ENCODE measurements around the gene PDE4D.
"Not testable (repeated sequence)": the region's sequence is repeated elsewhere in the genome, so short reads cannot be mapped to it uniquely, and the experiment has no call there.

Gene PDE4D

DNA sequence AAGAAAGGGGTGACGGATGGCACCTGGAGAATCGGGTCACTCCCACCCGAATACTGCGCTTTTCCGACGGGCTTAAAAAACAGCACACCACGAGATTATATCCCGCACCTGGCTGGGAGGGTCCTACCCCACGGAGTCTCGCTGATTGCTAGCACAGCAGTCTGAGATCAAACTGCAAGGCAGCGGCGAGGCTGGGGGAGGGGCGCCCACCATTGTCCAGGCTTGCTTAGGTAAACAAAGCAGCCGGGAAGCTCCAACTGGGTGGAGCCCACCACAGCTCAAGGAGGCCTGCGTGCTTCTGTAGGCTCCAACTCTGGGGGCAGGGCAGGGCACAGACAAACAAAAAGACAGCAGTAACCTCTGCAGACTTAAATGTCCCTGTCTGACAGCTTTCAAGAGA, 498.6 kb downstream of the PDE4D start:
- not testable (repeated sequence) for DNase-seq

DNA sequence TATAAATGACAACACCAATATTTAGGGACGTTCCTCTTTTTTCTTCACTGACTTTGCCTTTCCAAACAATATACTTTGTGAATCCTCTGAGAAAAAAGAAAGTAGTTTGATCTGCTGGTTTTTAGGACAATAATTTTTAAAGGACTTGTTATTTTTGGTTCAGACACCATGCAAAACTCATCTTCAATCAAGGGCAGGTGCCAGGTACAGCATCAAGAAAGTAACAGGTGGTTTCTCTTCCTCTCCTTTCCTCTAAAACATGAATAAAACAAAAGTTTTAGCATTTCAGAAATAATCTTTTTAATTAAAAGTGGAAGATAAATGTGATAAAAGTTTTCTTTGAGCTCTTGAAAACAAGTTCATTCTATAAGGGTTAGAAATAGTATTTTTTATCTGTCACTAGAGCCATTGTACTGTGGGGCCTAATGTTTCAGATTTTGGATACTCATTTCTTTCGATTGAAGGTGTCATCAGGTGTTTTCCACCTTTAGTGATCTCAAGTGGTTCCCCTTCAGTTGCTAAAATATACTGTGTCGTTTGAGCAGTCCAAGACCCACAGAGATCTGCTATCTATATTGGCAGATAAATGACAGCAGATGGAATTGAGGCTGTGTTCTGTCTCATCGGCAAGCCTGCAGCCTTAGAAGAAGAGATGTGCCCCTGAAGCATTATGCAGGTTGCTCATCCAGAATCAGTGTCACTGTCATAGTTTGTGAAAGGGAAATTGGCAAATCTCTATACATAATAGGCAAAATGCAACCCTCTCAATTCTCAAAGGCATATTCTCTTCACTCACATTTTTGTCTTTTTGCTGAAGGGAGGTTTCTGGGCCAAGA, 499.7 kb downstream of the PDE4D start:
- no peak for DNase-seq

DNA sequence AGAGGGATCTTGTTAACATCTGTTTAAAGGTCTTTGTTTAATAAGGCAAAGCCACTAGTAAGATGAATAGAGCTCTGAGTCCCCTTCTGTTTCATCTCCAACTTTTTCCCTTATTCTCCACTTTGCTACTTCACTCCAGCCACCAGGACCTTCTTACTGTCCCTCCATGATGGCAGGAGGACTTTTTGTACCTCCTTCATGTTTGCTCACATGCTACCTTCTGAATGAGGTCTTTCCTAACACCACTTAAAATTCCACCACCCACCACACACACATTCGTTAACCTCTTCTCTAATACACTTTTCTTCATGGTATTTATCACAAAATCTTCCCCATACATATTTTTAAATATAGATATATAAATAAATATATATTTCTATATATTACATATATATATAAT, 501.9 kb downstream of the PDE4D start:
- no peak for DNase-seq

DNA sequence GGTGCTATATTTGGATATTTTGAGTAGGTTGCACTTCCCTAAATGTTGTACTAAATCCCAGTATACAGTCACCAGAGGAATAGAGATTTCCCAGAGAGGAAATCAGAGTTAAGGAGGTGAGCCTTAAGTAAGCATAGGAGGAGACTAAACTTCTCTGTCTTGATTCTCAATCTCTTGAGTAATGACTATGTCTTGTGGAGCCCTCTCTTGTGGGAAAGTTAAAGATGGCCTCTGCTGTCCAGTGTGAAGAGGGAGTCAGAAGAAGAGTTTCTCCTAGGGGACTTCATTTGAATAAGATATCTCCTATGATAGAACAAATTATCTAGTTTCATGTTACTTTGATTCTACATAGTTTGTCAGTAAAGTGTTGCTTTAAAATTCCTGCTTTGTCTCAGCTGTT, 502.5 kb downstream of the PDE4D start:
- DNase-seq = no peak

DNA sequence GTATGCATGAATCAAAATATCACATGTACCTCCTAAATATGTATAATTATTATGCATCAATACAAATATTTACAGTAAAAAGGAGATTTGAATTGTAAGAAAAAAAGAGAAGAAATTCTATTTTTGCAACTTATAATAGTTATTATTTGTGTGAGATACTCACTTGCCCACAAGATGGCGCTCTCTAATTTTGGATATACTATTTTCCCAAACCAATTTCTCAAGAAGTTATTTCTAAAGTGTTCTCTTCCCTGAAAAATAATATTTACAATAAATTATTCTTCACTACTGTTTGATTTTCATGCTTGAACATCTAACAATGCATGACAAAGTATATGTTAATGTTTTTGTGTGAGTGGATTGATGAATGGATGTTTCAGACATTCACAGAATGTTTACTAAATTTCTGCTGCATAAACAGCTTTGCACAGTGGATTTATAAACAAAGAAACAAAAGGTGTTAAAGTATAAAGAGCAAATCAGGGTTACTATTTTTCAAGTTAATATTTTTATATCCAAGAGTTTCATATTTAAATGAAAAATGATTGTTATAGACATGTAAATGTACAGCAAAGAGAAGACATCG, 503.4 kb downstream of the PDE4D start:
- no peak for DNase-seq

DNA sequence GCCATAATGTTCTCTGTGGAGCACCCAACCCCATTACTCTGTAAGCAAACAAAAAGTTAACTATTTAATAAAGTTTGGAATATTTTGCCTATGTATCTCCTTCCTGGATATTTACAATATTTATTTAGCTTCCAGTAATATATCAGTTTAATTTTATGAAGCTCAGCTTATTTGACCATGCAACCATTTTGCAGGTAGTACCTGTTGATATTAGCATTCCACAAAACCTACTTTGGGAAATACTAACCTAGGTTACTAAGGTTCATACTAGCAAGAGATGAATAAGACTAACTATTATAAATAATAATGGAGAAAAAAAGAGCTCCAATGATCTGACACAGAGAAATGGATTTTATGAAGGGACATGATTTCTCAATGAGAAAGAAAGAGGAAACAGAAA, 506.4 kb downstream of the PDE4D start:
- no peak for DNase-seq

DNA sequence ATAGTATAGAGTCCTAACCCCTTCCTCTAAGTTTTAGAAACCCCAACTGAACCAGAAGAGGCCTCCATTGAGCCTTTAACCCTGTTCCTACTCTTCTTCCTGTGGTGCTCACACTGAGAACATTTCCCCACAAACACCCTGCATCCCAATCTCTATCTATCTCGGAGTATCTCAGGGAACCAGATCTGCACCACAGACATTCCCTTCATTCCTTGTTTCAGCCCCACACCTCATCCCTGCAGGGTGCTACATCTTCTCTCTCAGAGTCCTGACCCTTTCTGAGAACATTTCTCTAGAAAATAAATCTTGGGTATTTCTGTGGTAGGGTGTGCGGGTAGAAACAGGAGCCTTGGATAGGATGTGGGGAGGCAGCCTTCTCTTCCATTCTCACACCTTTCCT, 507.8 kb downstream of the PDE4D start:
- DNase-seq = no peak

DNA sequence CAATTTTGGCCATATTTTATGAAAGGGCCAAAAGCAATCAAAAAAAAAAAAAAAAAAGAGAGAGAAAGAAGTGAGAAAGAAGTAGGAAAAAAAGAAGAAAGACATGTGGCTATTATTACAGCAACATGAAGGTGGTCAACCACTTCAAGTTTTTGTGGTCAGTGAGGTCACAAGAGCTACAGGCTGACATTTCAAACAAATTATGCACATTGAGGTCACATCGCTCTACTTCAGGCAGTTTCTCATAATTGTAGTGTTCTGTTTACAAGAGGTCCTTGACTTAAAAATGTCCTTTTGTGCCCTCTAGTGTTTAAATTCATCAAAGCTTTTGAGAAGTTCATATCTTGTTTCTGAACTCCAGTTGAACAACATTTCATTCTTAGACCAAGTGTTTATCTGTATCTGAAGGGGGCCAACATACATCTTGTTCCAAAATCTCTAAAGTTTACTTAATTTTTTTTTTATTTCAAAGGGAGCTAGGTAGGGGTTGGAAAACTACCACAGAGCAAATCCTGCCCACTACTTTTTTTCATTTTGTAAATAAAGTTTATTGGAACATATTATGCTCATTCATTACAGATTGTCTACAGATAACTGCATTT, 513.1 kb downstream of the PDE4D start:
- no peak for DNase-seq

DNA sequence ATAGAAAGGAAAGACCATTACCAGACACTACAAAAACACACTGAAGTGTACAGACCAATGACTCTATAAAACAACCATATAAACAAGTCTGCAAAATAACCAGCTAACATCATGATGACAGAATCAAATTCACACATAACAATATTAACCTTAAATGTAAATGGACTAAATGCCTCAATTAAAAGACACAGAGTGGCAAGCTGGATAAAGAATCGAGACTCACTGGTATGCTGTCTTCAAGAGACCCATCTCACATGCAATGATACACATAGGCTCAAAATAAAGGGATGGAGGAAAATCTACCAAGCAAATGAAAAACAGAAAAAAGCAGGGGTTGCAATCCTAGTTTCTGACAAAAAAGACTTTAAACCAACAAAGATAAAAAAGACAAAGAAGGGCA, 519.5 kb downstream of the PDE4D start:
- DNase-seq = not testable (repeated sequence)

DNA sequence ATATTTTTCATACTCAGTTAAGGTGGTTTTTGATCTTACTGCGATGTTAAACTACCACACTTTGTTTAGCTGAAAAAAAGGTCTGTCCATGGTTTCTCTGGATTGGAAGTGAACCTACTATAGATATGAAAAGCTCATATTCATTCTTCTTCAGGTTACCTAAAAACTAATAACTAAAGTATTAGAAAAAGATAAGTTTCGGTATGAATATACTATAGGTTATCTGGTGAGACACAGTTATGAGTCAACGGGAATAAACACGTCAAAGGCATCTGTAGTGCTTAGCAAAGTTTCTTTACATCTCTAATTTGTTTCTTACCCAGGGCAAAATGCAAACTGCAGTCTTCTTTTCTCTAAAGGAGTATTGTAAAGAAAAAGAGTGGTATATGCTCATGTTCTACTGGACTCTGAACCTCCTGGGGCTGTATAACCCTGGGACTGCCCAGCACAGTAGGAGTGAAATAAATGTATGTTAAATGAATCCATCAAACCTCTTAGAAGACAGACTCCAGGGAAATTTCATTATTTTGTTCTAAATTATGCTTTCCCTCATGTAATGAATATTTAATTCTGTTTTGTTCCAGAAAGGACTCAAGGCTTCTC, 521.9 kb downstream of the PDE4D start:
- no peak for DNase-seq

DNA sequence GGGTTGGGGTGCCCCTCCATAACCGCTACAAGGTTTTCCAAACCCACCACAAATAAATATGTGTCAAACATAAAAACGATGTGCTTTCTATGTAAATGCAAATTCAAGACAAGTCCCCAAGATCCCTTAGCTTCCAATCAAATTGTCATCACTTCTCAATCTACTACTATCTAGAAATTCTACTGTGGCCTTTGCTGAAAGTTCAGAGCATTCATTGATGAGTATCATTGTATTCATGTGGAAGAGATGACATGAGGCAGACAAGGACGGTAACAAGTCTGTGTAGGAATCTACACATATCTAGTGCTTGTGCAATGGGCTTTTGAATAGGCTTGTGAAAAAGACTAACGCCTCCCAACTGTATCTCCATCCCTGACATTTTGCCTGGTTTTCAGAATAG, 524.6 kb downstream of the PDE4D start:
- DNase-seq = no peak

DNA sequence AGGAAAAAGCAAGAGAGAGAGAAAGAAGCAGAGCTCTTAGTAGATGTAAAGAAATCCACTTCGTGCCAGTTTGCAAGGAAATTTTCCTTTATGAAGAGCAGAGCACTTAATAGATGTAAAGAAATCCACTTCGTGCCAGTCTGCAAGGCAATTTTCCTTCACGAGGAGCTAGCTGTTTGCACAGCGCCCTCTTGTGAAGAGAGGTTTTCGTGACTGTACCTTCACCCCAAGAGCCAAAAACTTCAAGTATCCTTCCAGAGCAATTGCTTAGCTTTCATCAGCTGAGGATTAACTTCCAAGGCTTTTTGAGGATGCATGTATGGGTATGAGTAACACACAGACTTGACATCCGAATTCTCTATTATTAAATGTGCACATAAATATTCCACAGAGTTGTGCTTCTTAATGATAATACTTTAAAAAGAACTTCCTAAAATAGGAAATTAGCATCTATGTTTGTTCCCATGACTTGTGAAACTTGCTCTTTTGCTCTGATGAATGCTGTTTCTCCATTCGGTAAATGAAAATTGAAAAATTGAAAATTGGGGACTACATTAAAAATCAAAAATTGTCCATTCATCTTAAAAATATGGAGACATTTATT, 525.6 kb downstream of the PDE4D start:
- DNase-seq = peak; percentile 68

DNA sequence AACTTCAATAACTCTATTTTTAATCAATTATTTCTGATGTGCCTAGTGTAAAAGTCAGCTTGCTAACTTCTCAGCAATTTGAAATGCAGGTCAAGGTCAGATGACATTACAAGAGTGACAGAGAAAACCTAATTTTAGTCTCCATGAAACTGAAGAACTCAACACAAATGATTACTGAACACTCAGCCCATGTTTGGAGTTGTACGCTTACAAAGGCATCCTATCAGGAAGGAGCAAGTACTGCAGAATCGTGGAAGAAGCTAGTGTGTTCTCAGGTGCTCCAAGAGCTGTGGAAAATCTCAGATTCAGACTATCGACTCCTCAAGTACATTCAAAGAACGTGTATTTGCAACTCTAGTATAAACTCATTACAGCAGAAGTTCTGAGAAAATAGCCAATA, 526.7 kb downstream of the PDE4D start:
- DNase-seq = no peak

DNA sequence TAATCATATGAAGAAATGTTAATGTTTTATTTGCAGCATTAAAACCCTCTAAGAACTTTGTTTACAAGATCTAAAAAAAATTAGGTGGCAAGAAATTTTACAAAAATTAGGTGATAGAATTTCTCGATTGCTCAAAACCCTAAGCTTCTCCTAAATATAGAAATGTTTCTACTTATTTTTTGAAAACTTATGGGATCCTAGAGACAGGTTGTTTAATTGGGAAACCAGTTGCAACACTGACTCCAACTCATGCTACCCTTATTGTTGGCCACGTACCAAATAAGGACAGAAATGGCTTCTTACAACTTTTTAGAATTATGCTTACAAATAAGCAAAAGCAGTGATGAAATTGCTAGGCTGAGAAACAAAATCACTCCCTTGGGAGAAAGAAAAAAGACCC, 531.1 kb downstream of the PDE4D start:
- DNase-seq = no peak

DNA sequence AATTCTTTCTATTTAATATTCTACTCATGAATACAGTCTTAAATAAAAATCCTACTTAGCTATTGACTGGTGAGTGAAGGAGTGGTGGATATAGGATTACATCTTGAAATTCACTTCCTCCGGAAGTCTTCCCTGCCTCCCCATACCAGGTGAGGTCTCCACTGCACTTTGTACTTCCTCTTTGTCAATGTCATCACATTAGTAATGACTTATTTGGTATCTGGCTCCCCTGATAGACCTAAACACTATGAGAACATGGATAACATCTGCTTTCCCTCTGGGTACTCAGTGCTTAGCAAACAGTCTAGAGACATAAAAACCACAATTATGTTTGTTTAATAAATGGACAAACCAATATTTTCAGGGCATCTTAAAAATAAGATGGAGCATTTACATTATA, 532.1 kb downstream of the PDE4D start:
- DNase-seq = no peak

DNA sequence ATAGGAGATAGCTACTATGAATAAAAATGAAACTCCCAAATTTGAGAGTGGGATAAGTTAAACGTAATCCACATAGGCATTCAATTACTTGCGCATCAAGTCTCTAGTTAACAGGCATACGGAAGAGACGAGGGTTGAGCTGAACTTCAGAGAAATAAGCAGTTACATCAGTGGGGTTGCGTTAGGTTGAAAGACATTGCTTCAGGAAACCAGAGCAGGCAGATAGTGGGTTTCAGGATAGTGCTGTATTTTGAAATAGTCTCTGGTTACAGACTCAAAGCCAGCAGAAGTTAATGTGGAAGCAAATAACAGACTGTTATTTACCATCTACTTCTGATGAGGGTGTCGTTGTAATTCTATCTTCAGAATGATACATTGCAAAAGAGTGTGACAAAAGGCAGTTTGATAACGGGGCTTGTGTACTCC, 533.4 kb downstream of the PDE4D start:
- DNase-seq = no peak

DNA sequence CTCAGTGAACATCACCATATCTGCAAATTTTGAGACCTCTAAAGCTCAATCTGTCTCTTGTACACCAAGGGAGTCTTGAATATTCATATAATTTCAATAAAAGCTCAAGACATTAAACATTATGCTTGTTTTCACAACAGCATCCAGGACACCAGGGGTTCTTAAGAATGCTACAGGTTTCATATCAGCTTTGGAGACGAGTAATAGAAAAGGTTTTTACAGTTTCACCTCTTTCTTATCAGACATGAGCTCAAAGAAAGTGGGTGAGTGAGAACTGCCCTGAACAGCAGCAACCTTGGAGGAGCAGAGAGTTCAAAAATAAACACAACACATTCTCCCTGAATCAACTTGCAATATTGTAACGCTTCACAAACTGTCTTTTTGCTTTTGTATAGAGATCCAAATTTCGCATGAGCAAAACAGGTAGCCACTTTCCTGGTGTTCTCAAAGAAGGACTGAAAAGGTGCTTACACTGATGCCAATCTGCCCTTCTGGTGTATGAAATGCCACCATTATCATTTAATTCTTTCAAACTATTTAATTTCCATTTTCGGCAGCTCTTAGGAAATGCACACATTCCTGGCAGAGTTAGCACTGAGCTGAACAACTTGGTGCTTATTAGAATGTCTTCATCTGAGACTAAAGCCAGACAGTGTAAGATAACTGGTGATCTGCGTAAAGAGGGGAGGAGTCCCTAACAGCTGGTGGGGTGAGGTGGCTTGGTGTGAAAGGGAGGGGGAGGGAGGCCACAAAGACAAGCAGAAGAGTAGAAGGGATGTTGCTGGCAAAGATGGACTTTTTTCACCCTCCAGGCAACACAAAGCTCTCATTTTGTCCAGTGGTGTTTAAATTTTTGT, 535.3 kb downstream of the PDE4D start:
- DNase-seq = no peak

DNA sequence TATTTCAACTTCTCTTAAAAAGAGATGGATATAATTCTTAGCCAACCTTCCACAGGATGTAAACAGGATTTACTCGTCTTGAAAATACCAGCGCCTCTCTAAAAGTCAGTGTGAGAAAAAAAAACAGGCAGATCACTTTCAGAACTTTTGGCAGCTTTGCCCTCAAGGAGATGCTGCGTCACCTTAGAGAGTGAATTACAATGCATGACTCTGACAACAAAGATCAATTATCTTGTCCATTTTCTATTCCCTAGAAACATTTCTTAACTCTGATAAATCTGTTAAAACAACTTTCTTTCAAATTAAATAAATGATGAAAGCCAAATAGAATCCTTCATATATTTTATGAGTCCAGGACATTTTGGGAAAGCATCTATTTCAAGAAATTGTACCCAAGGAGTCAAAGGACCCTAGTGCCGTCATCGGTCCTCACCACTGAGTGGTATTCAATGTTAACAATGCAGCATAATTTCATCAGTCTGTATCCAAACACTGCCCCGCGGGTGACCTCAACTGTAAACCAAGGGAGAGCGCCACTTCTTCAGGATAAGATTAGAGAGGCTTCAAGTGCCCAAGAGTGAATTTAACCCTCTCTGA, 536.0 kb downstream of the PDE4D start:
- no peak for DNase-seq

DNA sequence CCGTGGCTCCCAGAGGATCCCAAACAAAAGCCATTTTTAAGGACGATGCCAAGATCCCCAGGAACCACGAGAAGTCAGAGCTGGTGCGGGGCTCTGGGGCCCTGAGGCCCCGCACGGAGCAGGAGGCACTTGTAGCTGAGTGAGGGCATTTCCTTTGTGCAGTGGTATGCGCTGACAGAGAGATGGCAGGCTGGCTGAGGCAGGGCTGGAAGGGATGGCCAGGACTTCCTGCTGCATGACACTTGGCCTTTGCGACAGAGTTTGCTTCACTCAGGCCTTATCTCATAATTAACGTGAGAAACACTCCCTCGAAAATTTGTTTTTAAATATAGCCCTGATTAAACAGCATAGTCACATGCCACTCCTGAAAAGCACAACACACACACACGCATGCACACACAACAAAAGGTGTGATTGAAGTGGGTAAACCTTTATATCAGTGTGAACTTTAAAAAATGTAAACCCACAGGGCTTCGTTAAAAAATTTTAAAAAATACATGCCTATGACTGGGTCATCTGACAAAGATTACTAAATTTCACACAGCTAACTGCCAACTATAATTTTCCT, 536.6 kb downstream of the PDE4D start:
- no peak for DNase-seq

DNA sequence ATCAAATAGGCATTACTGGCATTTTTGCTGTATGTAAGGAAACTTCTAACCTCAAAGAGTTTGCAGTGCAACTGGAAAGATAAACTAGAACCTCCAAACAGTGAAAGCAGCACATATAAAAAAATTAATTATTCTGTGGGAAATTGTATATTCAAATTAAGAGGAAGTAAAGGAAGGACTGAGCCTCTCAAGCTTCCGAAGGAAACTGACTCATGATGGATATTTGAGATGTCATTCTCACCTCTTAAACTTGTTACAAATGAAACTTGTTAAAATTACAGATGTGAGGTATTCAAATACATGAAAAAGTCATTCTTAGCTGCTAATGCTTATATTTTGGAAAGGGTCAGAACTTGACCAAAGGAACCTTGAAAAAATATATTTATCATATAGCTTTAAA, 538.7 kb downstream of the PDE4D start:
- DNase-seq = no peak

DNA sequence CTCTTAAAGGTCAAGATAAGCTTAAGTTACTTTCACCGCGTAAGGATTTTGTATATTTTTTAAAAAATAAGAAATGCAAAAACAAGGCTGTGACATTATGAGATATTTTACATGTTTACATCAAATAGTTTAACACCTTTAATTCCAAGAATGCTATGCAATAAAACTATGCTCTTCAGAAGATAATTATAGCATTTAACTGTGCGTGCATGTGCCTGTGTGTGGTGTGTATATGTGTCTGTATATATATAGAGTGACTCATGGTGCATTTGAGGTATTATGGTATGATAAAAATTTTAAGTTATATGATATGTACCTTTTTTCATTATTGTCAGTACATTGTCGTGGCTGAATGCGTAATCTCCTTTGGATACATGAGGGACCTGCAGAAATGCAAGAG, 539.3 kb downstream of the PDE4D start:
- no peak for DNase-seq

Data from right hindlimb (tissue), 1 donor.